GDM1 (cell line): ENCODE data around the gene NPB.

Experiments used
- DNase-seq: peaks from one replicate; lab custom pipeline; 2025; lab: John Stamatoyannopoulos, UW

NPB gene

DNA sequence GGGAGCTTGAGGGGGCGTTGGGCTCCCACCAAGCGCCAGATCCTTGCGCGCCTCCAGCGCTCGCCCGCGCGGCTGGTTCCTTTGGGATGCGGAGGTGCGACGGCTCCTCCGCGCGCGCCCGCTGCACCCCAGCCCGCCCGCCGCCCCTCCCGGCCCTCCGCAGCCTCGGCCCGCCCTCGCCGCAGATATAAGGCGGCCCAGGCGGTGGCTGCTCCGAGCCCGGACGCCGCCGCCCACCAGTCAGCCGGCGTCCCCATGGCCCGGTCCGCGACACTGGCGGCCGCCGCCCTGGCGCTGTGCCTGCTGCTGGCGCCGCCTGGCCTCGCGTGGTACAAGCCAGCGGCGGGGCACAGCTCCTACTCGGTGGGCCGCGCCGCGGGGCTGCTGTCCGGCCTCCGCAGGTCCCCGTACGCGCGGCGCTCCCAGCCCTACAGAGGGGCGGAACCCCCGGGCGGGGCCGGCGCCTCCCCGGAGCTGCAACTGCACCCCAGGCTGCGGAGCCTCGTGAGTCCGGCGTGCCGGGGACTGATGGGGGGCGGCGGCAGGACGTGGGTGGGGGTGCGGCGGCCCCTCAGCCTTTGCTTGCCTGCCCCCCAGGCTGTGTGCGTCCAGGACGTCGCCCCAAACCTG, at the start of gene NPB:
Gene NPB, plus strand, starts transcription at position 216 of the 630 bp plus-strand sequence. Its CDS starts 40 bp downstream, at position 256.
- no peak for DNase-seq

DNA sequence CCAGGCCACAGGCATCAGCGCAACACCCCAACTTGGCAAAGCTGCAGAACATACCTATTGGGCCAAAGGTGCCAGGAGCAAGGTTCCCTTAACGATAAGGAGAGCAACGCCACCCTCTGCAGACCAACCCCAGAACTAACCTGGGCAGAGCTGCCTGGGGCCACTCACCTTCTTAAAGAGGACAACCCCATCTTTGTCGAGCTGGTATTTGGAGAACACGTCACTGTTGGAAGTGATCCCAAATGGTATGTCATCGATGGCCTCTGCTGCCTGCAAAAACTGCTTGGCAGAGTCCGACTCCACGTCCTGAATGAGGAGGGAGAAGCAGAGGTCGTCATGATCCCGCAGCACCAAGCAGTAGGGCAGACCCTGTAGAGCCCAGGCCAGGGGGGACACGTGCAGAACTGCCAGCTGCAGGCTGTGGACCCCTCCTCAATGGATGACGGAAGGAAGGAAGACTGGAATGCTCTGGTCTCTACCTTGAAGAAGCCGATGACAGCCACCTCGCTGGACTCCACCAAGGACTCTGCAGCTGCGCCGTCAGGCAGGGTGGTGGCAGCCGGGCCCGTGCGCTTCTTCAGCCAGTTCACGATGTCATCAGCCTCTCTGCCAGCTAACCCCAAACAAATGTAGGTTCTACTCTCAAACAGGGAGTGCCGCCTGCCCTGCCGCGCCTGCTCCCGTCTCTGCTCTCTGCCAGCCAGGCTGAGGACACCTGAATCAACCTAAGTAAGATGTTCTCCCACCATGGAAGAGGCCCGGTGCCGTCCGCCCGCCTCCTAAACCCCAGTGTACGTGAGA, 46.9 kb upstream of the NPB start:
- no peak for DNase-seq

DNA sequence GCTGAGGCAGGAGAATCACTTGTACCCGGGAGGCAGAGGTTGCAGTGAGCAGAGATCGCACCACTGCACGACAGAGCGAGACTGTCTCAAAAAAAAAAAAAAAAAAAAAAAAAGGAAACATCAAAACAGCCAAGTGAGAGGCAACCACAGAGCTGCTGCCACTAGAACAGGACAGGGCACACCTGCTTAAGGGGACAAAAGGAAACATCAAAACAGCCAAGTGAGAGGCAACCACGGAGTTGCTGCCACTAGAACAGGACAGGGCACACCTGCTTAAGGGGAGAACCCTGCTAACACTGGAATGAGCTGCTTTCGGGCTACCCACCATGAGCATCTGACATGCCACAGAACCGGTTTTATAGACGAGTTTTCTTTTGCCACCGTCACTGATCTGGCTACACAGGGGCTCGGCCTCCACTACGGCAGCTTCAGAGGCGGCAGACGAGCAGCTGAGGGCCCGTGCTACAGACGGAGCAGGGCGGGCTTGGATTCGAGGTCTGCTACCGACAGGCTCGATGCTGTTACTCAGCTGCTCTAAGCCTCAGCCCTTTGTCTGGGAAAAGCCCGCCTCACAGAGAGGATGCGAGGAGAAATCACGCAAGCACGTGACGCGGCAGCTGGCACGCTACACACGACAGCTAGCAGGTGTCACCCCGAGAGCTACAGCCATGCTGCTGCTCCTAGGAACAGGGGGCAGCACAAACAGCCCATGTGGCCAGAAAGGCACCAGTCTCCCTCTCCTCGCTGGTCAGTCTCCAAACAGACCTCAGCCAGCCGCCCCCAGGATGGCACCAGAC, 43.7 kb upstream of the NPB start:
- DNase-seq = no peak

DNA sequence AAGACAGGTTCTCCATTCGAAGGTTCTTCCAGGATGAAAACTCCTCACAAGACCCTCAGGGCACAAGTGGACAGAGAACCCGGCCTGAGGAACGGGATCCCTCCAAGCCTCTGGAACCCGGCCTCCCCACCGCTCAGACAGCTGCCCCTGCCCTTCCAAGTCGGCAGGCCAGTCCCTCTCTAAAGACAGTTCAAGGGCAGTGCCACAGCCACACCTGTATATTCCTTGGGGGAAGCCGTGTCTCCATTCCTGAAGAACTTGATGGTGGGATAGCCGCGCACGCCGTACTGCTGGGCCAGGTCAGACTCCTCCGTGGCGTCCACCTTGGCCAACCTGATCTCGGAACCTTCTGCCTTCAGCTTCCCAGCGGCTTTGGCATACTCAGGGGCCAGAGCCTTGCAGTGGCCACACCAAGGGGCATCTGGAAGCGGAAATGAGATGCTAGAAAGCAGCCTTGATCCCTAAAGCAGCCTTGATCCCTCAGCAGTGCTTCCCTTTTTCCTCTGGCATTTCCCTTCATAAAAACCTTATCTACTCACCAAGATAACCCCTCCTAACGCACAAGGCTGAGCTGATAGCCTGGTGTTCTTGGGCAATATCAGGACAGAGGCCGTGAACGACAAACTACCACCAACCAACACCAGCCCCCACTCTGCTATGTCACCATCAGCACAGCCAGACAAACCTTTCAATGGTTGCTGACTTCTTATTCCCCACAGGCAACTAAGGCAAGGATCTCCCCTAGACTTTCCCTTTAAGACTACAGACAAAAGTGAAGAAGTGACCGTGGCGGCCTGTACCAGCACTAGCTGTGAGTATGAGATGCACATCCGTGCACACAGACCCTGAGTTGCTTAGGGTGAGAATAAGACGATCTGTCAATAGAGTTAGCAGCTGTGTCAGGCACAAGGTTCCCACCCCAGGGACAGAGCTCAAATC, 42.8 kb upstream of the NPB start:
- DNase-seq = no peak

DNA sequence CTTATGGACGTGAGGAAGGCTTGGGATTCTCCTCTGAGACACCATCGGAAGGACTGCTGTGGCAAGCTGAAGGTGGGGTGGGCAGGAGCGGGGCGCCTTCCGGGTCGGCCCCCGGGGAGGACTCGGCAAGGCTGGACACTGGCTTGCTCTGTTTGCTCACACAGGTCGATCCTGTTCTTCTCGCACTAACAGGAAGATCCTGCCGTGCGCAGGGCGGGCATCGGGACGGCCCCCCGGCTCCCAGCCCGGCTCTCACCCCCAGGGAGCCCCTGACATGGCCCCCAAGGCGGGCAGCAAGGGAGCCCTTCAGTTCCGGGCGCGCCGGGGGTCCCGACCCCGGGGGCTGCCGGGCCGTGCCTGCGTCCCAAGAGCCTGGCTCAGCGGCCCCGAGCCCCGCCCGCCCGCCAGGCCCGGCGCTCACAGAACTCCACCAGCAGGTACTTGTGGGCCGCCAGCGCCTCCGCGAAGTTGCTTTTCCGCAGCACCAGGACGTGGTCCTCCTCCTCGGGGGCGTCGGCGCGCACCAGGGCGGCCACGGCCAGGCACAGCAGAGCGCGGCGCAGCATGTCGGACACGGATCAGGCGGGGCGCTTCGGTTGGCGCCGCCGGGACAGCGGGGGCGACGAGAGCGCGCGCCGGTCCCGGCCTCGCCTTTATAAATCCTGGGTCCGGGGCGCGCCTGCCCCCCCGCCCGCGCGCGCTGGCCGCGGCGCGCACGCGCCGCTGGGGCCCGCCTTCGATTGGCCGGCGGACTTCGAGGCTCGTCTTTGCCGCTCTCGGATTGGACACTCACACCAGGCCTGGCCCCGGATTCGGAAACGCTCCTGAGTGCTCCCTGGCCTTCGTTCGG, 41.9 kb upstream of the NPB start, which contains the start of gene P4HB:
Gene P4HB, minus strand, starts transcription at position 630 of the 850 bp plus-strand sequence. Its CDS starts 64 bp downstream, at position 566.
- DNase-seq = no peak

DNA sequence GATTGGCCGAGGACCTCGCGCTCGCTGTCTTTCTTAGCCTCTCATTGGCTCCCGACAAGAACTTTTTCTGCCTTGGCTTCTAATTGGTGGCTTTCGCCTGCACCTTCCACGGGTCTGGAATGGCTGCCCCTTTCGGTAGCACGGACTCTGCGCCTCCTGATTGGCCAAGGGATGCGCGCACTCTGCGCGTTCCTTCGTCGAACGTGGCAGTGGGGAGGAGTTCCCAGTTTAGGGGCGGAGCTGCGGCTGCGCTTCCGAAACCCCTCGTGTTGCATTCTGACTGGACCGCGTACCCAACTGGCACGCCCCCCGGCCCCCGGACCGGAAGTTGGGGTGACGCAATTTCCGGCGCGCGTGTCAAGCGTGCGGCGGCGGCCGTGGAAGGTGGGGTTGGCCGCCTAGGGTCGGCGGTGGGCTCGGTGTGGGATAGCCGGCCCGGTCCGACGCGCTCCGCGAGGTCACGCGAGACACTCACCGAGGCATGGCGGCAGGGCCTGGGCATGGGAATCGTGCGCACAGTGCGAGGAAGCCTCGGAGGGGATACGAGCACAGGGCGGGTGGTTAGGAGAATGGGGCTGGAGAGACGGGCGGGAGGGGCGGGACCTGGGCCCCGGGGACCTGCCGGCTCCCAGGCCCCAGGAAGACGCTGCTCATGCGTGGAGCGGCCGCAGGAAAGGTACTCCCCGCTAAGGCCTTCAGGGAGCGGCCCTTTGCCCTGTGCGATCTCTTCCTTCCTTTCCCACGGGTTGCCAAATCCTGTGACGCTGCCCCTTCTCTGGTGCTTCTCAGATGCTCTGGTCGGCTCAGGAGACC, 41.1 kb upstream of the NPB start:
- peak; percentile 100 for DNase-seq

DNA sequence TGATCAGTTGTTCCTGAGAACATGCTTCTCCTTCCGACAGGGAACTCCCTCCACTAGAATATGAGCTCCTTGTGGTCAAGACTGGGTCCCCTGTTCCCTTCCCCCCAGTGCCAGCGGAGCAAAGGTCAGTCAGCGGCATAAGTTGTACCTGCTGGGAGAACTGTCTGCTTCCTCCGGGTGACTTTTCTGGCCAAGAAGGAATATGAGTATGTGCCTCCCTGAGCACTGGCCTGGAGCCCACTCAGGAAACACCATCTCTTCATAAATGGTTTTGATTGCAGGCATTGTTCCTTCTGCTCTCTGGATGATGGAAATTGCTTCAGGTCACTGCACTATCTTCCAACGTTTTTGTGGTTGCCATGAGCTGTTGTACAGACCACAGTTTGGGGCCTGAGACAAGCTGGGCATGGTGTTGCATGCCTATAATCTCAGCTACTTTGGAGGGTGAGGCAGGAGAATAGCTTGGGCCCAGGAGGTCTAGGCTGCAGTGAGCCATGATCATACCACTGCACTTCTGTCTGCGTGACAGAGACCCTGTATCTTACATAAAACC, 38.8 kb upstream of the NPB start:
- DNase-seq = no peak

DNA sequence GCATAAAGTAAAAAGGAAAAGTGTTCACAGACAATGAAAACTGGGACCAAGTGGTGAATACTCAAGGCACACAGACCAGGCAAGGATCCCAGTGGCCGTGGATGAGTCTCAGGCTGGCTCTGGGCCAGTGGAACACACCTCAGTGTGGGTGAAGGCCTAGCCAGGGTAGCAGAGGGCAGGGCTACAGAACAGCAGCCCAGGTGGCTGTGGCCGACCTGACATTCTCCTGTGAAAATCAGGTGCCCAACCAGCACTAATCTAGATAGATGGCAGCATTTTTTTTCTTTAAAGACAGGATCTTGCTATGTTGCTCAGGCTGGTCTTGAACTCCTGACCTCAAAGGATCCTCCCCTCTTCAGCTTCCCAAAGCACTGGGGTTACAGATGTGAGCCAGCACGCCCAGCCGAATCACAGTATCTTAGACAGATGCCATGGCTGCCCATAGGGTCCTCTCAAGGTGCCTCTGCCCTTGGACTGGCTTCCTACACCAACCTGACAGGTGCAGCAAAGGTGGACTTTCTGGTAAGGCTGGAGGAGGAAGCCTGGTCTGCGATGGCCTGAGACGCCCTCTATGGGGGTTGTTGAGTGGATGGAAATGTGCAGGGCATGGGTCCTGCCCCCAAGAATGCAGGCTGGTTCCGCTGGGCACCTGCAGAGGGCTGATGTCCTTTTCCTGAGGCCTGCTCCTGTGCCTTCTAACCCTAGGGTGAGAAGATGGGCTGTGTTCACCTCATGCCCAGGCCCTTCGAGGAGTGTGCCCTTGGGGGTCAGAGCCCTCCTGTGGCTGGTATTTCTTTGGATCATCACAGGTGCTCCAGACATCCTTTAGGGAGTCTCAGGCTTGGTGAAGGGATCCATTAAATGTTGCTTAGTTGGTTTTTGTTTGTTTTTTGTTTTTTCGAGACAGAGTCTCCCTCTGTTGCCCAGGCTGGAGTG, 37.9 kb upstream of the NPB start:
- no peak for DNase-seq

DNA sequence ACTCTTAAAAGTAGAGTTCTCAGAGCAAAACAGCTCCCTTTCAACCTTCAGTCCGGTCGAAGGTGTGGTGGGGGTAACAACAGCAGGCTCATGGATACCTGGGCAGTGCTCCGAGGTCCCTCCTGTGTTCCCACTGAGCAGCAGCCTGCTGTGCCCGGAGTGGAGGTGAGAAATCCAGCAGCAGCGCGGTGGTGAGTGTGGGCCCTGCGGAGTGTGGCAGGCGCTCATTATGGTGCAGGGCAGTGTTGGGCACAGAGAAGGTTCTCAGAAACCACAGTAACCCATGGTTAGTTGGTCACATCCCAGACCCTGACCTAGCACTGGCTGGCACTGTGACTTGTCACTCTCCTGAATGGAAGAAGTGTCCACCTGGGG, 36.7 kb upstream of the NPB start:
- no peak for DNase-seq

DNA sequence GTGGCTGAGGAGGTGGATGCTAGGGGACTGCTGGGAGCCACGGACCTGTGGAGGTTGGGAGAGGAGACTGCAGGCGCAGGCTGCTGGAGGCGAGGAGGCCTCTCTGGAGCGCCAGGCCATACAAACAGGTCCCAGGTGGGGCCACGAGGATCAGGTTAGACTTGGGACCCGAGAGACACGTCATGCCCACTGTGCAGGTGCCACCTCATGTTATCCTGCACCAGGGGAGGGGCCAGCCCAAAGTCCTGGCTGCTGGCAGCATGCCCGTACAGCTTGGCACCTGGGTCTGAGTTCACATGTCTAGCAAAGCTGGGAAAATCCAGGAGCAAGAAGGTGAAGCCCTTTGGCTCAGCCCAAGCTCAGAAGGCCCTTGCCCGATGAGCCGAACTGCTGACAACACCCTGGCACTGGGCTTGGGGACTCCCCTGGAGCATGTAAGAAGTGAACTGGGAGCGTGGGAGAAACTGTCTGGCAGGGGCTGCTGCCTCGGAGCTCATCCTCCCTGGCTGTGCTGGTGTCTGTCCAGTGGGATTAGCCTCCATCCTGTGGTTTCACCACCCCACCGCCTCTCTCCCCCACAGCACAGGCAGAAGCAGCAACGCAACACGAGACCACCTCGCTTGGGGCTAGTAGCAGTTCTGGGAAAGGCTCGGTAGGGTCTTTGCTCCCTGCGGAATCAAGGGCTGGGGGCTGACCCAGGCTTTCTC, 36.2 kb upstream of the NPB start:
- no peak for DNase-seq

DNA sequence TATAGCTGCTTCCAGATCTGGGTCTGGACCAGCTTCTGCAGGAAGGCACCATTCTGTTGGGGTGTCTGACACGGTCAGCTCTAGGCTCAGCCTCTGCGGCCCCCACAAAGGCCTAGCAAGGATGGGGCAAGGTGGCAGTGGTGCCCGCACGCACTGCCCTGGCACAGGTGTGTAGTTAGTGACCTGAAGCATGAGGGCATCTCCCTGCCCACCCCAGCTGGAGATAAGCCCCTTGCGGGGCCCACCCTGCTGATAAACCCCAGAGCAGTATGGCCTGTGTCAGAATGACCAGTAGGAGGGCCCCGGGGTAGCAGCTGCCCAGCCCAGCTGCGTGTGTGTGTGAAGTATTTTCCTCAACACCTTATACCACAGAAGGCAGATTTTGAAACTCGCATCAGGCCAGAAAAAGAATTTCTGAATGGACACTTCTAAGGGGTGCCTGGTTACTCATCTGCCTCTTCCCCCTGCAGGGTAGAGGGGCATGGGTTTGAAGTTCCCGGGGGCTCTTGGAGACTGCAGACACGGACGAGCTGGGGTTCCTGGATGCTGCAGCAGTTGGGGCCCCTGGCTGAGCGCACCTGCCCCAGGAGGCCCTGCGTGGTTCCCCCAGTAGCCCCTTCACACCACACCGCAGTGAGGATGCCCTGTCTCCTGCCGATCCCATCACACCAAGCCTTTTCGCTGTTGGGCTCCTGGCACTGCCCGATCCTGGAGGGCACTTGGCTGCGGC, 35.4 kb upstream of the NPB start:
- DNase-seq = no peak

DNA sequence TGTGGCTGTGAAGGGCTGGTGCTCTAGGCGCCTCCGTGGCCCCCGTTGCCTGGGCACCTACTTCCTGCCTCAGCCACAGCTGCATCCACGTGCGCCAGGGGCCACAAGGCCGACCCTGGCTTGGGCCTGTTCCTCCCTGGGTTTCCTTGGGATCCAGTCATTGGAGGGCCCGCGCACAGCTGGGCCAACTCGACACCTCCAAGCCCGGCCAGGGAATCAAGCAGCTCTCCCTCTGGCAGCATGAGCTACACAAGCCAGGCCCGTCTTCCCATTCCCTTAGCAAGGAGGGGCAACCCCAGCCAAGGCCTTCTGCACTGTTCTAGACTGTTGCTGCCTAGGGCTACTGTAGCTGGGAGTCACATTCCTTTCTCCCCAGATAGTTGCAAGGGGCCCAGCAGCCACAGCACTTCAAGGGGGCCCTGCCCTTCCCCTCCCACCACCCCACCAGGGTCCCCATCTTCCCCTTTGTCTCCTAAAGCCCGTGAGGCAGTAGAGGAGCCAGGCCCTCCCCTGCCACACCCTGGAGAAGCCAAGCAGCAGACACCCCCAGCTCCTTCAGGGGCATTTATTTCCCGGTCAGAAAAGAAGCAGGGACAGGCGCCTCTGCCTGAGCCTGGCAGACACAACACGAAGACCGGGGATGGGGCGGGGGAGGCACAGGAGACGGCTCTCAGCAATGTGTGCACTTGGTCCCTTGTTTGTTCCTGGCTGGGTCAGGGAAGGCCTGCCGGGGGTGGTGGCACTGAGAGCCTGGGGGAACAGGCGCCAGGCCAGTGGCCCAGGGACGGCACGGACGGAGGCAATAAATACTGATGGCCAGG, 34.7 kb upstream of the NPB start:
- no peak for DNase-seq

DNA sequence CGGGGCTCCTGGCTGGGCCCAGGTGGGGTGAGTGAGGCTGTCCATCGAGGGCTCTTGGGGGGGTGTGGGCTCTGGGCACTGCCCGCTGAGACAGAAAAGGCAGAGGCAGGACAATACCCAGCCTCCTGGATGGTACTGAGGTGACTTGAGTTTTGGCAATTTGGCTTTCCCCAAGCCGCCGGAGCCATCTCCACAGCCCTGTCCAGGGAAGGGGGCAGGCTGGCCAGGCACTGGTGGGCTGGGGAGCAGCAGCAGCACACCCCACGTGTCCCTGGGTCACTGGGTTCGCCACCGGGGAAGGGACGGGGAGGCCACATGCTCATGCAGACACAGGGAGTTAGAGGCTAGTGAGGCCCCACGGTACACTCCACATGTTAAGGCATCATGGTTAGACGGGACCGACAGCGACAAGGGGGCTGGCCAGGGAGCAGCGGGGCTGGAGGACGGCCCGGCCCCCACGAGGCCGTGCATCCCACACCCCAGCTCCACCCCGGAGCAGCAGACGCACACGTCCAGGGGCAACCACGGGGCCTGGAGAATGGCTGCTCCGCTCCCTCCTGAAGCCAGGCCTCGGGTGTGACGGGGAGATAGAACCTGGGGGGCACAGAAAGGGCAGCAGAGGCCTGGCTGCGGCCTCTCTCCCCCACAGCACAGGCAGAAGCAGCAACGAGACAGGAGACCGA, 33.9 kb upstream of the NPB start:
- no peak for DNase-seq

DNA sequence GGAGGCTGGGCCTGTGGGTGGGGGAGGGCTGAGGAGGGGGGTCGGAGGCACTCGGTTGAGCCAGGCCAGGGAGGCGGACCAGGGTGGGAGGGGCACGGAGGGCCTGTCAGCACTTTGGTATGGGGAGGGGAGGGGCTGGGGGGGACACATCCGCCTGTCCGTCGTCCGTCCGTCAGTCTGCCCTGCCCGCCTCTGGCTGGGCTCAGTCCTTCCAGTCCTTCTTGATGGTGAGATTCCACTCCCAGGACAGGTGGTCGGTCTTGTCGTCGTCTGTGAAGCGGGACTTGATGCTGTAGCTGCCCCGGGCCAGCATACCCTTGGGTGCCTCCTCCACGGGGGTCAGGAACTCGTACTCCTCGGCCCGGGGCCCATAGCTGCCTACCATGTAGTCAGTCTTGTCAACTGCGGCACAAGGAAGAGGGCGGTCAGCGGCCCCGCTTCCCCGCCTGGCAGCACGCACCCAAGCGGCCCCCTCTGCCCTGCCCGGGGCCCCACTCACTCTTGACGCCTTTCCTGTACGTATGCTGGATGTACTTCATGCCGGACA, 33.3 kb upstream of the NPB start:
- no peak for DNase-seq
